Stimulated activated CD4-positive, alpha-beta T cell treated with anti-CD3 and anti-CD28 coated beads, TNF-alpha, amount 100 ng/mL, for 4 hours (primary cell): Measurements from ENCODE around the gene SLC39A7.

Source experiments
- DNase-seq, 3 experiments: peaks; one replicate each; pipeline ENCODE4 v3.0.0-alpha.2; 2020; ENCODE audit warnings: low read depth in 3 of 3

SLC39A7 gene, protein sequence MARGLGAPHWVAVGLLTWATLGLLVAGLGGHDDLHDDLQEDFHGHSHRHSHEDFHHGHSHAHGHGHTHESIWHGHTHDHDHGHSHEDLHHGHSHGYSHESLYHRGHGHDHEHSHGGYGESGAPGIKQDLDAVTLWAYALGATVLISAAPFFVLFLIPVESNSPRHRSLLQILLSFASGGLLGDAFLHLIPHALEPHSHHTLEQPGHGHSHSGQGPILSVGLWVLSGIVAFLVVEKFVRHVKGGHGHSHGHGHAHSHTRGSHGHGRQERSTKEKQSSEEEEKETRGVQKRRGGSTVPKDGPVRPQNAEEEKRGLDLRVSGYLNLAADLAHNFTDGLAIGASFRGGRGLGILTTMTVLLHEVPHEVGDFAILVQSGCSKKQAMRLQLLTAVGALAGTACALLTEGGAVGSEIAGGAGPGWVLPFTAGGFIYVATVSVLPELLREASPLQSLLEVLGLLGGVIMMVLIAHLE

DNA sequence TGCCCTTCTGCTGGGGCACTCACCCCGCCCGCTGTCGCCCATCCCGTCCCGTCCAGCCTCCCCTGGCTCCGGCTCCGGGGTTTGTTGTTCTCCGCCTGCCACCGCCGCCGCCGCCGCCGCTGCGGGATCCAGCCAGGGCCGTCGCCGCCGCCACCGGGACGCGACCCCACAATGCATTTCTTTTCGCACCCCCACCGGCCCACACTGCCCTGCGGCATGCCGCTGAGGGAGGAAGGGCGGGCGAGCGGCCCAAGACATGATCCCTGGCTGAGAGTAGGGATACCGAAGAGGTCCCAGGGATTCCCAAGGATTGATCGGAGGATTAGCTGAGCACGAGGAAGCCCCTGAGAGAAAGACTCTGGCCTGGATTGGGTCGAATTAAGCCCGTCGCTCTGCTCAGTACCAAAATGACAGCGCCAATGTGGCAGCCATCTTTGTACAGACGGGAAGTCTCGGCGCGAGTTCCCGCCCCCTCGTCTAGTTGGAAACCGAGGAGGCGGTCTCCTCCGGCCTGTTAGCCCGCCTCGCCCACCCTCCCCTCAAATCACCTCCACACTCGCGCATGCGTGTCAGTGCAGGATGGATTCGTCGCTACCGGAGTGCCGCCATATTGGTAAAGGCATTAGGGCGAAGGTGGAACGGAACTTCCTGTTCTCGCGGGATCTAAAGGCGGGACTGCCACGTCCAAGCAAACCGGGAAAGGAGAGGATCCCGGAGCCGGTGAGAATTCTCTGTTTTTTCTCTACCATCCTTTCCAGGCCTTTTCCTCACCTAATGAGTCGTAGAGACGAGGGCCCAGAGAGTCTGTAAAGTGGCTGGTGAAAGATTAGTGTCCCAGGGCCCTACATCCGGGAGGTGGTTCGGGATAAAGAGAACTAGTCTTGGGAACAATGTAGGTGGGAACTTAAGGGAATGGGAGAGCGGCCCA is at the start of gene SLC39A7, which contains the start of gene RXRB:
SLC39A7 (plus strand) TSS at position 649 of the 928 bp plus-strand sequence. CDS start 379 bp downstream, outside the sequence.
RXRB (minus strand) TSS at position 447 of the 928 bp plus-strand sequence; CDS start at position 258, 189 bp downstream.
- DNase-seq, result peak; percentile 92 to 99 (median 97)

DNA sequence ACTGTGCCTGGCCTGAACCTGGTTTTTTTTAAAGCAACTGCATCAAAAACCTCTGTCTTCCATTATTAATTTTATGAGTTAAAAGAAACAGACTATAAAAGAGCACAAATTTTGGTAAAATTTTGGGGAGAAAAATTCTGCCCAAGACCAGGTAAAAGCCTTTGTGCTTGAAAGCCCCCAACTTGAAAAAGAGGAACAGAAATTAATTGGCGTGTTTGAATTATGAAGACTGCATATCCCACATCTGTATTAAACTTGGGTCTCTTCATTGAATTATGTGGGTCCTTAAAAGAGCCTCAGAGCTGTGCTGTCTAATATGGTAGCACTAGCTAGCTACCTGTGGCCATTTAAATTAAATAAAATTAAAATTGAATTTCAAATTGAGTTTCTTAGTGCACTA is 49.6 kb upstream of the SLC39A7 start:
- DNase-seq, result no peak

DNA sequence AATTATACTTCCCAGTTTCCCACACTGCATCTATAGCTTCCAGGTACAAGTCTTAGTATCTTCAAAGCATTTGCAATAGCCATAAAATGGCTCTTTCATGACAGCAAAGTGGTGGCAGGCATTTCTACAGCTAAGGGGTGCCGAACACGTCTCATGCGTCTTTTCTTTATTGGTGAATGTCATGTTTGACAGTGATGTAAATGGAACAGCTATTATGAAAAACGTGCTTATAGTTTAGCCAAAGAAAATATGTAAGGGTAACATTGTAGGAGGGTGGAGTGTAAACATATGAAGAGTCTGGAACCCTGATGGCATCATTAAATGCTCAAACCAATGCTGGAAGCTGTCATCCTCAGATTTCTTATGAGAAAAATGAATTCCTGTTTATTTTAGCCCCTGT is 46.3 kb upstream of the SLC39A7 start:
- no peak for DNase-seq

DNA sequence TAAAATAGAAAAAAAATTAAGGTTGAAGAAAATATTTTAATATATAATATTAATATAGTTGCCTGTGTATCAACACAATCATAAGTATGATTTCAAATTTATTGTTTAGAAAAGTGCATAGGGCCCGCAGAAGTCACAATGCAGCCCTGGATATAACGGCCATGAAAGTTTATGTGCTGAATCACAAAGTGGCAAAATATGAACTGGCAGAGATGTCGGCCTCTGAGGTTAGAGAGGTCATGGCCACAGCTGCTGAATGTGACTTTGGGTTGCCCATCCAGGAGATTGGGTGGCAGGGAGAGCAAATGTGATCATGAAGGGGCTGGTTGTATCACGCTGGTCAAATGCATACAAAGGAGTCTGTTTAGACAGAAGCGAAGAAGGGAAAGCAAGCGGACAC is 44.1 kb upstream of the SLC39A7 start:
- DNase-seq, result no peak

- DNase-seq, result no peak
Measured at GRCh38 chr6:33156964-33157363, 43.7 kb upstream of the SLC39A7 start.

- no peak for DNase-seq
Measured at GRCh38 chr6:33160096-33160495, 40.6 kb upstream of the SLC39A7 start.

GRCh38 chr6:33160728-33161344 is 39.8 kb upstream of the SLC39A7 start:
- DNase-seq, result no peak

DNA sequence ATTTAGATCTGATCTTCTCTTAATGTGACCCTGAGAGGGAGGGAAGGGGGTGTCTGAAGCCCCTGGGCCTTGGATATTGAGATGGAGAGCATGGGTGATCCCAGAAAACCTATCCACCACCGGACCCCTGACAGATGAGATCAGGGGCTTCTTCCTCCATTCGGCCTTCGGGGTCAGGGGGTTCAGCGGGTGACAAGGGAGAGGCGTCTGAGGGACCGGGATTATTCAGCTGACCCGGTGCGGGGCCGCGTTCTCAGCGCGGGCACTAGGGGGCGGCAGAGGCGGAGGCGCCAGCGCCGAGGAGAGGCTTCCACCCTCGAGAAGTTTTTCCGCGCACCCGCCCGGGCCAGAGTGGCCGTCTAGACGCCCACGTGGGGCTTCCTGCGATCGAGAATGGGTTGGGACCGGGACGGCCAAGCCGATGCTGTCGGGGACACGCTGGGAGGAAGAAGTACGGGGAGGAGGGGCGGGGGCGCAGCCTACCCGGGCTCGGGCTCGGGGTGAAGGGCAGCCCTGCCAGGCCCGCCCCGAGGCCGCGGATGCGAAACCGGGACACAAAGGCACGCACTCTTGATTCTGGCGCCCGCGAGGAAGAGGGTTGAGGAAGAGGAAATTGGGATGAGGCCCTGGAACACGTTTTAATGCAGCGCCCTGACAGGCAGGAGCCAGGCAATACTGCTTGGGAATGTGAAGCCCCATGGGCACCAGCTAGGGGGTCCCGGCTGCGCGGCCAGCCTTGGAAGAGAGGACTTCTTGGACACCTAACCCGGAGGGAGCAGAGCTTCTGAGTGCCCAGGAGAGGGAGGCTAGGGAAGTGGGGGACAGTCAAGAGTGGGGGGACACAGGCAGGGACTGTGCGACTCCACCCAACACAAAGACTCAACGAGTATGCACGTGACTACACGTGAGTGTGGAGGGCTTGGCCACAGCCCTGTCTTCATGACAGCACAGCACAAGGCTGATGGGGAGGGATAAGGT is 39.0 kb upstream of the SLC39A7 start:
- DNase-seq, result peak; percentile 72 to 76 (median 73)

DNA sequence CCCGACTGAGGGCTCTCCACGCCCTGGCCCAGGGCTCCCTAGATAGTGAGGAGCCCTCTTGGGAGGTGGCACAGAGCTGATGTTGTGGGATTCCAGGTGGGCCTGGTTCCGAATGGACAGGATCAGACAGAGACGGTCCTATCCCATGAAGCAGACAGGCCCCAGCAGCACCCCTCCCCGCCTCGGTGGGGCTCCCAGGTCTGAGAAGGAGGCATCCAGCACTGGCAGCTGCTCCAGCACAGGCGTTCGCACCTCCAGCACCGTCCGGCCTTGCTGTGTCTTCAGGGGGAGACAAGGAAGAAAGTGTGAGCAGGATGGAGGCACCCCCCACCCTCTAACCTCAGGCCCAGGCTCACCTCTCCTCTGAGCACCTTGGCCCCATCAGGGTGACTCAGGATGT is 37.1 kb upstream of the SLC39A7 start:
- no peak for DNase-seq

DNA sequence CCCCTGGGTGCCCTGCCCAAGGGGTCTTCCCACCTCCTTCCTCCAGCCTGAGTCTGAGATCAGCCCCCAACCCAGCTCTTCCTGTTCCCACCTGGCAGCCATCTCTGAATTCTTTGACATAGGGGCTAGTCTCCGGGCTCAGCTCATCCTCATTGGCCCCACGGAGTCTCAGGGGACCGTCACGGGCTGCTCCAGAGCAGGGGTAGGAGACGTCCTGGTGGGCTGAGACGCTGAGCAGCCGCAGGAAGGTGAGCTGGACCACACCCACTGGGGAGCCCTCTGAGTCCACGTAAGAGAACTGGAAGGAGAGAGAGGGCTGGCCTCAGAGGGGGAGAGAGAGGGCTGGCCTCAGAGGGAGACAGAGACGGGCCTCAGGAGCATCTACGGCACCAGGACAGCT is 36.5 kb upstream of the SLC39A7 start:
- DNase-seq, result no peak

DNA sequence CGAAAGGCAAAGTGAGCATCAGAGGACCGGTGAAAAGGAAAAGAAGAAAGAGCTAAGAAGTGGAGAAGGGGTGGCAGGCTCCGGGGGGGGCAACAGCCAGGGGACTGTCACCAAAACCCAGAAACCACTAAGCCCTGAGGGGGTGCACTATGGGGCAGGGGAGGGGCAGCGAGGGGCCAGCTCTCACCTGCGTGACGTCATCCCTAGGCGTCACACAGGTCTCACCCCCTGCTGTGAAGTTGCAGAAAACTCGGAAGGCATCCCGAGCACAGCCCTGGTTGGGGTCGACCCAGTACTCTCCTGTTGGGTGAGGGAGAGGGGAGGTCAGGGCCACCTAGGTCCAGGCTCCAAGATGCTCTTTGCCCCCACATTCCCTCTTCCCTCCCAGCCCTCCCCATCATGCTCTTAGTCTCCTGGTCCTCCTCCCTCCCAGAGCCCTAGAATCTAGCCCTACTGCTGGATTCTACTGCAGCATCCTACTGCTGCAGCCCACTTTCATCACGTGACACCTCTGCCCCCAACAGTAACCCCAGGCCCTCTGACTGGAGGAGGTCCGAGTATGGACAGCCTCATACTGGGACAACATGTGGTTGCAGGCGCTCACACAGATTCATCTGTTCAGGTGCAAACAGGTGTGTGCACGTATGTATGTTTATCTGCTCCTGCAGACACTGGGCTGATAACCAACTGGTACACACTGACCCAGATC is 35.8 kb upstream of the SLC39A7 start:
- no peak for DNase-seq

DNA sequence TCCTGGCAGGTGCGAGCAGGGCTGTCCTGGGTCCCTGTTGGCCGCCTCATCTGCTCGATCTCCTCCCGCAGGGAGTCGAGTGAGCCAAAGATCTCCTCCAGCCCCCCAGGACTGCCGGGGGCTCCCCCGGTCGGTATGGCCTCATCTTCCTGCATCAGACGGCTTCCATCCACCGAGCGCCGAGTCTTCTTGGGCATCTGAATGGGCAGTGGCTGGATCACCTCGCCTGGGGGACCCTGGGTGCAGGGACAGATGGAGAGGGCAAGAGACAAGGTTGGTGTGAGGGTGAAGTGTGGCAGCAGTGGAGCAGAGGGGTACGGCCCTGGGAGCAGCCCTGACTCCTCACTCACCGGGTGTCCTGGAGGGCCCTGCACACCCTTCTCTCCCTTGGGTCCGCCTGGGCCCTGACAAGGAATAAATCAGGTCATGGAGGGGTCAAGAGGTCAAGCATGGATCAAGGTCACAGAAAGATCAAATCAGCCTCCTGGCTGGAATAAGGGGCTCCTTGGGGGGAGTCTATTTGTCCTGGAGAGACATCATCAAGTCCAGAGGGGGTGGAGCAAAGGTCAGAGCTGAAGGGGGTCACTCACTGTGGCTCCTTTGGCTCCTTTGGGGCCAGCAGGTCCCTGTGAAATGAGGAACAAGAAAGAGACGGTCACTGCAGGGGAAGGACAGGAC is 34.9 kb upstream of the SLC39A7 start:
- no peak for DNase-seq

DNA sequence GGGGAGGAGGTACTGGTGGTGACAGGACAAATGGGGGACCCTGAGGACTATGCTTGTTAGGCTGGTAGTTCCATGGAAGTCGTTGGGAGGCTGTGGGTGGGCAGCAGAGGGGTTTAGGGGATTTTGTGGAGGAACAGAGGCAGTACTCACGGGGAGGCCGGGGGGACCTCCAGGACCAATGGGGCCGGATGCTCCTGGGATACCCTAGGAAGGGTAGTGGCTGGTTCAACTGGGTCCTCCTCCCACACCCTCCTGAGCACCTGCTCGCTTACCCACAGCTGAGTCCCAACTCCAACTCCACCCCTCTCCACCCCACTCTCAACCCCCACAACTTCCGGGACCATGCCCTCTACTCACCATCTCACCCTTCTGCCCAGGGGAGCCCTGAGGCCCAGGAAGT is 34.3 kb upstream of the SLC39A7 start:
- no peak for DNase-seq

DNA sequence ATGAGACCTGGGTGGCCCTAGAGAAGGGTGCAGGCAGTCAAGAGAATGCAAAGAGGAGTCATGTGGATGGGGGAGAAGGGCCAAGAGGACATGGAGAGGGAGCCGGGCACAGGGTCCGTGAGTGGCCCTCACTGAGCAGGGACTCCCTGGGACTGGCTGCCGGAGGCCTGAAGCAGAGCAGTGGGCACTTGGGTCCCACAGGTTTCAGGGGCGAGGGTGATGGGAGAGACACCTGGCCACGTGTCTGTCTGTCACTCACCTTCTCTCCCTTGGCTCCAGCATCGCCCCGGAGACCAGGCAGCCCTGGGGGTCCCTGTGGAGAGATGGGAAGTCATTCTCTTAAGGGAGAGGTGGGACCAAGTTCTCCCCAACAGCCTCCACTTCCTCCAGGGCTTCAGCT is 33.9 kb upstream of the SLC39A7 start:
- no peak for DNase-seq

DNA sequence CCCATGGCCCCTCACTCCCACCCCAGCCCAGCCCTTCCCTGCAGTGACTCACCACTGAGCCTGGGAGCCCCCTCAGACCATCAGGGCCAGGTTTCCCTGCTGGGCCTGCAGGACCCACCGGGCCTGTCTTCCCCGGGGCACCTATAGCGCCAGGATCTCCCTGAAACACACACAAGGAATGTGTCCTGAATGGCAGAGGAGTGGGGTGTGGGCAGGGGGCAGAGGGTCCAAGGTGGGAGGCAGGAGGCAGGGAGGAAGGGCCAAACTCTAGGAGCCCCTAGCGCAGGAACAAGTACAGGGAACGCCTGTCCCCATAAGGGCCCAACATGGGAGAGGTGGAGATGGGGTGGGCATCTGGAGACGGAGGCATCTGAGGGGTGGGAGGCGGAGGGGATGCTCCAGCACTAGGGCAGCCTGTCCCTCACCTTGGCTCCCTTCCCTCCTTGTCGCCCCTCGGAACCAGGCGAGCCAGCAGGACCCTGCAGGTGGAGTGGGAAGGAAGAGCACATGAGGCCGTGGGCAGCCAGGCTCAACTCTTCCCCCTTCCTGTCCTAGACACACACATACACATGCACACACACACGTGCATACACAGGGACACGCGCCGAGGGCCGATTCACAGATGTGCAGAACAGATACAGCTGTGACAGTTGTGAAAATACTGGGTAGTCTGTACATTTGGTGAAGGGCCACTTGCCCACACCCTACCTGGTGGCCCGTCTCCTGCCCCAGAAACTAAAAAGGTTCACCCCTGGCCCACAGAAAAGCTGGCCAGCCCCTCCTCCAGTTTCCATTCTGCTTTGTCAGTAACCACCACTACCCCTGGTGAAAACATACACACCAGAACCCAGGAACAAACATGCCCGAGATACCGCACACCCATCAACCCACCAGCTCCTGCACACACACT is 33.0 kb upstream of the SLC39A7 start:
- DNase-seq, result no peak

GRCh38 chr6:33168284-33168601 is 32.4 kb upstream of the SLC39A7 start:
- DNase-seq, result no peak

DNA sequence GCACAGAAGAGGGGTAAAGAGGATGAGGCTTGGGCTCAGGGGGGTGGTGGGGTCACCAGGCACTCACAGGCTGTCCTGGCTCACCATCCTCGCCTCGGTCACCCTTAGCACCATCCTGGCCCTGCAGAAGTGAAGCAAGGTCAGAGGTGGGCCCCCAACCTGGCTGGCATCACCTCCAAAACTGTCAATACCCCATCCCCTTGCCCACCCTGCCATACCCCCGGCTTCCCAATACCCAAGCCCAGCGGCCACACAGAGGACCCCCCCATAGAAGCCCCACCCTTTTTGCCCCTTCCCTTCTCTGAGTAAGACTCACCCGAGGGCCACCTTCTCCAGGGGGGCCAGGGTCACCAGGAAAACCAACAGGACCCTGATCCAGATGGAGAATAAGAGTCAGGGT is 32.0 kb upstream of the SLC39A7 start:
- no peak for DNase-seq

GRCh38 chr6:33169291-33170175 is 31.1 kb upstream of the SLC39A7 start:
- DNase-seq, result no peak
